Endothelial cell of umbilical vein (primary cell): Measurements from ENCODE around the gene HSD3B1.

Experiments
- CTCF ChIP-seq, 2 donors: IDR thresholded peaks; 1 replicate in 1 of 2; 2 replicates in 1 of 2; pipeline ENCODE4 v1.5.1; 2011; ENCODE audit warnings: low read length in 2 of 2, mild to moderate bottlenecking in 2 of 2, moderate library complexity in 2 of 2, control low read depth in 1 of 2, inconsistent platforms in 1 of 2, low read depth in 1 of 2; ENCODE audit not compliant: insufficient read depth in 1 of 2; ENCODE audit errors: extremely low read depth in 1 of 2
- EZH2 ChIP-seq: IDR thresholded peaks from 2 replicates; pipeline ENCODE4 v1.6.1; 2012; ENCODE audit warnings: borderline replicate concordance, low read depth, mild to moderate bottlenecking, moderate library complexity, low read length, inconsistent platforms; ENCODE audit not compliant: severe bottlenecking
- JUN ChIP-seq: IDR thresholded peaks from 2 replicates; pipeline ENCODE4 v1.6.1; 2011; ENCODE audit warnings: borderline replicate concordance, low read depth; ENCODE audit not compliant: insufficient read length, insufficient read depth
- MAX ChIP-seq: IDR thresholded peaks from 2 replicates; pipeline ENCODE4 v1.6.1; 2011; ENCODE audit not compliant: insufficient read depth, insufficient read length
- POLR2A ChIP-seq: IDR thresholded peaks from 2 replicates; pipeline ENCODE4 v1.6.1; 2012; ENCODE audit warnings: low read depth, mild to moderate bottlenecking, control low read depth, low read length
- POLR2AphosphoS5 ChIP-seq: IDR thresholded peaks from 2 replicates; pipeline ENCODE4 v1.6.1; 2012; ENCODE audit warnings: low read depth, mild to moderate bottlenecking, control low read depth, low read length, moderate library complexity; ENCODE audit not compliant: insufficient read depth

- TF ChIP-seq CTCF (IDR thresholded peaks at IDR 0.05; ENCODE audit: extremely low read depth in 1 of 2, insufficient read depth in 1 of 2, low read depth in 1 of 2, low read length in 2 of 2): no peak
- no peak for TF ChIP-seq POLR2A
- TF ChIP-seq JUN: no peak
- no peak for TF ChIP-seq POLR2AphosphoS5
- TF ChIP-seq MAX: no peak
- TF ChIP-seq EZH2: no peak
Measured at GRCh38 chr1:119535381-119535780, 28.4 kb downstream of the HSD3B1 start.
